Measurements from ENCODE around the gene SEMA4D. TPM values are rescaled to one million over a fixed set of nuclear protein-coding genes. Genes with fewer than 3 reads are reported as not detected.

Gene SEMA4D
- total and polyA plus RNA-seq, 8 donors, result 20.0 to 71.9 (median 25.6) TPM

GRCh38 chr9:89543111-89543510 lies 45.2 kb upstream of the SEMA4D start:
- Histone ChIP-seq H3K27me3 (no peaks in the 10 kb centered on the region), H3K4me3 (no peak overlapping the region), H3K36me3 (no peaks in the 10 kb centered on the region), H3K9me3 (peaks cover 0 to 12% of the 10 kb centered on the region in 2 donors), H3K4me1 (no peaks in the 10 kb centered on the region), H3K27ac (no peak overlapping the region)
- ATAC-seq, result no peak
- no peak for TF ChIP-seq CTCF (IDR thresholded peaks at IDR 0.05)
- intact Hi-C loops (cut with DNase I), result no loop called here
- DNase-seq, result no peak

- Histone ChIP-seq H3K27me3 (no peaks in the 10 kb centered on the region), H3K36me3 (no peaks in the 10 kb centered on the region), H3K9me3 (peaks cover 0 to 12% of the 10 kb centered on the region in 2 donors), H3K4me3 (no peak overlapping the region), H3K27ac (no peak overlapping the region), H3K4me1 (peaks cover 0 to 1% of the 10 kb centered on the region in 2 donors)
- DNase-seq (no peak), ATAC-seq (no peak)
- intact Hi-C loops (cut with DNase I), result no loop called here
- TF ChIP-seq CTCF (IDR thresholded peaks at IDR 0.05), result no peak
Measured at GRCh38 chr9:89542401-89543021, 44.6 kb upstream of the SEMA4D start.

- DNase-seq, result no peak
- Histone ChIP-seq H3K4me1 (peaks cover 0 to 9% of the 10 kb centered on the region in 2 donors), H3K36me3 (no peaks in the 10 kb centered on the region), H3K27ac (no peak overlapping the region), H3K27me3 (no peaks in the 10 kb centered on the region), H3K9me3 (peaks cover 0 to 12% of the 10 kb centered on the region in 2 donors), H3K4me3 (no peak overlapping the region)
- intact Hi-C loops (cut with DNase I), result no loop called here
- no peak for TF ChIP-seq CTCF (IDR thresholded peaks at IDR 0.05)
- ATAC-seq, result no peak
Measured at GRCh38 chr9:89541798-89542197, 43.9 kb upstream of the SEMA4D start.

- no peak for DNase-seq
- no peaks in the 10 kb centered on the region for H3K36me3 ChIP-seq
- no peak overlapping the region for H3K4me3 ChIP-seq
- no peaks in the 10 kb centered on the region for H3K27me3 ChIP-seq
- ATAC-seq, result no peak
- intact Hi-C loops (cut with DNase I), result no loop called here
- TF ChIP-seq CTCF (IDR thresholded peaks at IDR 0.05), result no peak
- H3K4me1 ChIP-seq, result peaks cover 0 to 24% of the 10 kb centered on the region in 2 donors
- H3K9me3 ChIP-seq, result no peaks in the 10 kb centered on the region
- no peak overlapping the region for H3K27ac ChIP-seq
Measured at GRCh38 chr9:89539374-89539773, 41.5 kb upstream of the SEMA4D start.

GRCh38 chr9:89538871-89539270 lies 41.0 kb upstream of the SEMA4D start:
- Histone ChIP-seq H3K27ac (no peak overlapping the region), H3K27me3 (no peaks in the 10 kb centered on the region), H3K4me1 (peaks cover 0 to 24% of the 10 kb centered on the region in 2 donors), H3K36me3 (no peaks in the 10 kb centered on the region), H3K9me3 (no peaks in the 10 kb centered on the region), H3K4me3 (no peak overlapping the region)
- TF ChIP-seq CTCF (IDR thresholded peaks at IDR 0.05), result no peak
- ATAC-seq, result peak; percentile 49
- DNase-seq, result peak in 1 of 4 donors; percentile 30
- intact Hi-C loops (cut with DNase I), result no loop called here
